Kidney (tissue), 14 donors: Measurements from ENCODE around the gene ABCC11. TPM values are rescaled to one million over a fixed set of nuclear protein-coding genes. Genes with fewer than 3 reads are reported as not detected.

Experiments used
- DNase-seq, 5 donors: peaks; one replicate each; pipeline ENCODE4 v3.0.0-alpha.2; 2013 to 2020
- FAIRE-seq: peaks from 2 replicates; lab custom pipeline; 2012; peaks lifted over from hg19 to GRCh38; lab: Jason Lieb, UNC
- H3K27ac ChIP-seq, 2 donors: one replicate each; pipeline ENCODE4 v1.7.0; 2013; ENCODE audit warnings: low read depth in 2 of 2, low read length in 2 of 2, inconsistent platforms in 1 of 2
- H3K27me3 ChIP-seq: one replicate; pipeline ENCODE4 v1.7.1; 2013; ENCODE audit warnings: low read length, inconsistent platforms; ENCODE audit not compliant: control insufficient read depth, insufficient read depth
- H3K36me3 ChIP-seq, 3 donors: one replicate each; pipeline versions ENCODE4 v1.7.0 to v1.7.1; 2013; ENCODE audit warnings: low read length in 3 of 3, control low read depth in 1 of 3, inconsistent platforms in 1 of 3; ENCODE audit not compliant: insufficient read depth in 3 of 3, control insufficient read depth in 2 of 3
- H3K4me1 ChIP-seq, 3 donors: one replicate each; pipeline versions ENCODE4 v1.7.0 to v1.7.1; 2013; ENCODE audit warnings: low read length in 3 of 3, inconsistent platforms in 1 of 3, low read depth in 1 of 3; ENCODE audit not compliant: control insufficient read depth in 2 of 3, insufficient read depth in 2 of 3
- H3K4me3 ChIP-seq, 3 donors: one replicate each; pipeline versions ENCODE4 v1.7.0 to v1.8.1; 2013; ENCODE audit warnings: low read length in 3 of 3, control low read depth in 1 of 3, inconsistent platforms in 1 of 3
- H3K9ac ChIP-seq, 3 donors: one replicate each; pipeline versions ENCODE4 v1.7.0 to v1.7.1; 2013; ENCODE audit warnings: low read length in 3 of 3, control low read depth in 1 of 3, inconsistent platforms in 1 of 3
- H3K9me3 ChIP-seq, 3 donors: one replicate each; pipeline versions ENCODE4 v1.7.0 to v1.7.1; 2013; ENCODE audit warnings: low read length in 3 of 3, control low read depth in 1 of 3, inconsistent platforms in 1 of 3; ENCODE audit not compliant: control insufficient read depth in 2 of 3, insufficient read depth in 1 of 3
- intact Hi-C: fragments of 100-400 bp; cut with DNase I; formaldehyde crosslinking; loops from one replicate; pipeline ENCODE4 v1.11.1; 2022
- polyA plus RNA-seq: library from polyadenylated mRNA; stranded (reverse); fragments of 350-450 nt; fragmentation: Illumina TruSeq; extraction: RNeasy Lipid Tissue Mini Kit (QIAGEN cat#74804); gene quantifications from one replicate; pipeline ENCODE4 v1.2.3, GENCODE V29; 2014; ENCODE audit warnings: low read depth, low replicate concordance; ENCODE audit not compliant: insufficient read depth
- total RNA-seq: library from RNA; stranded (reverse); fragmentation: NEBNext Ultra II Directional; extraction: Animal tissue kit (Norgen Biotek cat#: 25700); gene quantifications from one replicate; pipeline ENCODE4 v1.2.1, GENCODE V29; 2021
- TF ChIP-seq, protein P1 (sequence below): IDR thresholded peaks from 3 replicates; pipeline ENCODE4 v1.5.1; 2012; ENCODE audit warnings: mild to moderate bottlenecking, moderate library complexity, borderline replicate concordance; ENCODE audit not compliant: insufficient read depth; ENCODE audit errors: extremely low read depth
- donor health status: control.
- donor health status: control.
- donor health status: control.
- donor health status: control.
- donor health status: control.
- donor health status: DM: yes; HTN: yes; CAD: no.
- donor health status: Normal renal cell carcinoma (clear cell type).

Gene ABCC11
- total and polyA plus RNA-seq, 2 donors from 2014 or later = 0.09 TPM; not detected in 1

DNA sequence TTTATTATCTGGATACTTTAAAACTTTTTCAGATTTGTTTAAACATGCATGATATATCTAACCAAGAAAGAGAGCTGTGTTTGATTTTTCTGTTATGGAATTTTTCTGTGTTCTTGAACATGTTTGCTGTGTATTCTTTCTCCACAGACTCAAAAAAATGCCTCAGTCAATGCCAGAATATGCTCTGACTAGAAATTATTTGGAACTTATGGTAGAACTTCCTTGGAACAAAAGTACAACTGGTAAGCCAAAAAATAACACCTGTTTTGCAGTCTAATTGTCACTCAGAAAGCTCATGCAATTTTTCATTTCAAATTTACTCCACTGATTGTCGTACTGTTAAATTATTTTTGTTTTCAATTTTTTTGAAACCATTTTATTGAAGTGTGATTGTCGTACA lies 15.3 kb upstream of the ABCC11 start:
- no peak overlapping the region for H3K9ac ChIP-seq
- H3K4me1 ChIP-seq = no peaks in the 10 kb centered on the region
- no peak for DNase-seq
- no peak overlapping the region for H3K27ac ChIP-seq
- H3K9me3 ChIP-seq = no peaks in the 10 kb centered on the region
- TF ChIP-seq, protein P1, sequence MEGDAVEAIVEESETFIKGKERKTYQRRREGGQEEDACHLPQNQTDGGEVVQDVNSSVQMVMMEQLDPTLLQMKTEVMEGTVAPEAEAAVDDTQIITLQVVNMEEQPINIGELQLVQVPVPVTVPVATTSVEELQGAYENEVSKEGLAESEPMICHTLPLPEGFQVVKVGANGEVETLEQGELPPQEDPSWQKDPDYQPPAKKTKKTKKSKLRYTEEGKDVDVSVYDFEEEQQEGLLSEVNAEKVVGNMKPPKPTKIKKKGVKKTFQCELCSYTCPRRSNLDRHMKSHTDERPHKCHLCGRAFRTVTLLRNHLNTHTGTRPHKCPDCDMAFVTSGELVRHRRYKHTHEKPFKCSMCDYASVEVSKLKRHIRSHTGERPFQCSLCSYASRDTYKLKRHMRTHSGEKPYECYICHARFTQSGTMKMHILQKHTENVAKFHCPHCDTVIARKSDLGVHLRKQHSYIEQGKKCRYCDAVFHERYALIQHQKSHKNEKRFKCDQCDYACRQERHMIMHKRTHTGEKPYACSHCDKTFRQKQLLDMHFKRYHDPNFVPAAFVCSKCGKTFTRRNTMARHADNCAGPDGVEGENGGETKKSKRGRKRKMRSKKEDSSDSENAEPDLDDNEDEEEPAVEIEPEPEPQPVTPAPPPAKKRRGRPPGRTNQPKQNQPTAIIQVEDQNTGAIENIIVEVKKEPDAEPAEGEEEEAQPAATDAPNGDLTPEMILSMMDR = no peak
- H3K36me3 ChIP-seq = peaks cover 10 to 36% (median 12%) of the 10 kb centered on the region in 3 donors
- FAIRE-seq = no peak
- intact Hi-C loops = no loop called here
- no peak overlapping the region for H3K4me3 ChIP-seq
- no peaks in the 10 kb centered on the region for H3K27me3 ChIP-seq

- no peak for DNase-seq
These were observed 14.2 kb upstream of the ABCC11 start for GRCh38 chr16:48261569-48261968.

GRCh38 chr16:48256579-48257177 lies 9.3 kb upstream of the ABCC11 start:
- no peaks in the 10 kb centered on the region for H3K27me3 ChIP-seq
- TF ChIP-seq, protein P1 = no peak
- H3K27ac ChIP-seq = no peak overlapping the region
- H3K9ac ChIP-seq = no peak overlapping the region
- no peaks in the 10 kb centered on the region for H3K4me1 ChIP-seq
- H3K36me3 ChIP-seq = peaks cover 7 to 23% (median 10%) of the 10 kb centered on the region in 3 donors
- no peak overlapping the region for H3K4me3 ChIP-seq
- intact Hi-C loops = no loop called here
- DNase-seq (no peak), FAIRE-seq (no peak)
- H3K9me3 ChIP-seq = no peaks in the 10 kb centered on the region

More at GRCh38 chr16:48261569-48261968, 14.2 kb upstream of the ABCC11 start:
- Histone ChIP-seq H3K4me1 (no peaks in the 10 kb centered on the region), H3K4me3 (no peak overlapping the region), H3K27me3 (no peaks in the 10 kb centered on the region), H3K36me3 (peaks cover 10 to 36% (median 12%) of the 10 kb centered on the region in 3 donors), H3K27ac (no peak overlapping the region), H3K9ac (no peak overlapping the region), H3K9me3 (no peaks in the 10 kb centered on the region)
- intact Hi-C loops = no loop called here
- no peak for FAIRE-seq
- TF ChIP-seq, protein P1 = no peak
